GM12878 (cell line): Measurements from ENCODE around the gene CDH8. TPM values are rescaled to one million over a fixed set of nuclear protein-coding genes. Genes with fewer than 3 reads are reported as not detected.

ENCODE experiments used
- ATAC-seq: fragments of 200-7000 bp; cut with Tn5 transposase; 3 replicates; pipeline ENCODE4 v1.9.1; 2020; ENCODE audit warnings: mild to moderate bottlenecking, moderate library complexity
- BruUV-seq: library from RNA; stranded (reverse); fragments of 400-500 nt; replicated peaks from 2 replicates; lab custom pipeline; 2021; lab: Mats Ljungman, UMichigan
- CTCF ChIA-PET: fragments of 300-600 bp; sonication (Branson Sonifier 250); formaldehyde crosslinking; extraction: SDS; loops from one replicate; lab custom pipeline; 2021; ENCODE audit warnings: inconsistent platforms; lab: Yijun Ruan, JAX
- POLR2A ChIA-PET: fragments of 350-600 bp; formaldehyde crosslinking; extraction: SDS; loops from one replicate; lab custom pipeline; 2021; ENCODE audit warnings: inconsistent platforms; lab: Charles Lee
- RAD21 ChIA-PET: fragments of 300-600 bp; sonication (Branson Sonifier 250); formaldehyde crosslinking; loops from one replicate; lab custom pipeline; 2023; ENCODE audit warnings: antibody characterized with exemption; ENCODE audit not compliant: unreplicated experiment; lab: Charles Lee
- SMC1A ChIA-PET: fragments of 300-600 bp; sonication (Branson Sonifier 250); formaldehyde crosslinking; loops from one replicate; lab custom pipeline; 2023; ENCODE audit not compliant: unreplicated experiment, uncharacterized antibody; lab: Charles Lee
- DNase-seq: peaks from one replicate; pipeline ENCODE4 v3.0.0-alpha.2; 2011; ENCODE audit warnings: low read depth, low spot score
- FAIRE-seq: peaks from 3 replicates; lab custom pipeline; 2011; peaks lifted over from hg19 to GRCh38; lab: Jason Lieb, UNC
- H2AFZ ChIP-seq: 2 replicates; pipeline ENCODE4 v1.6.0; 2011; ENCODE audit warnings: low read depth, low read length, control low read depth; ENCODE audit not compliant: control insufficient read depth
- H3K27ac ChIP-seq: 2 replicates; pipeline ENCODE4 v1.5.1; 2011; ENCODE audit warnings: control low read depth; ENCODE audit not compliant: control insufficient read depth, insufficient read depth
- H3K27me3 ChIP-seq, 2 experiments: replicated peaks in 1 of 2; 2 replicates each; pipeline versions ENCODE4 v1.6.0 to v1.6.1; 2011; ENCODE audit warnings: low read length in 1 of 2; ENCODE audit not compliant: control insufficient read depth in 2 of 2, insufficient read depth in 2 of 2
- H3K36me3 ChIP-seq, 2 experiments: 2 replicates each; pipeline ENCODE4 v1.5.1; 2011; ENCODE audit warnings: low read length in 1 of 2; ENCODE audit not compliant: control insufficient read depth in 2 of 2, insufficient read depth in 2 of 2
- H3K4me1 ChIP-seq: 2 replicates; pipeline ENCODE4 v1.6.1; 2011; ENCODE audit warnings: mild to moderate bottlenecking, low read length, moderate library complexity, mixed read lengths; ENCODE audit not compliant: control insufficient read depth, insufficient read depth
- H3K4me2 ChIP-seq: 2 replicates; pipeline ENCODE4 v1.6.0; 2011; ENCODE audit warnings: control low read depth; ENCODE audit not compliant: control insufficient read depth, insufficient read depth
- H3K4me3 ChIP-seq: fragments of 200-600 bp; sonication (generic); 2 replicates; pipeline ENCODE4 v1.5.1; 2016
- H3K79me2 ChIP-seq: 2 replicates; pipeline ENCODE4 v1.6.0; 2011; ENCODE audit warnings: low read length; ENCODE audit not compliant: control insufficient read depth, insufficient read depth
- H3K9ac ChIP-seq: 2 replicates; pipeline ENCODE4 v1.8.0; 2011; ENCODE audit warnings: low read length, control low read depth, mixed read lengths; ENCODE audit not compliant: control insufficient read depth, insufficient read depth
- H3K9me3 ChIP-seq: replicated peaks from 3 replicates; pipeline ENCODE4 v1.5.1; 2011; ENCODE audit warnings: mild to moderate bottlenecking, low read length; ENCODE audit not compliant: control insufficient read depth, insufficient read depth
- H4K20me1 ChIP-seq: 2 replicates; pipeline ENCODE4 v1.6.0; 2011; ENCODE audit not compliant: control insufficient read depth, insufficient read depth
- BHLHE40 ChIP-seq, 2 experiments: fragments of 450-650 bp in 1 of 2; IDR thresholded peaks; 2 replicates each; pipeline ENCODE4 v1.6.1; 2011 to 2017; ENCODE audit warnings: low read depth in 2 of 2, borderline replicate concordance in 1 of 2, improper control_type of control experiment in 1 of 2, low read length in 1 of 2, mild to moderate bottlenecking in 1 of 2
- CREB1 ChIP-seq: IDR thresholded peaks from 2 replicates; pipeline ENCODE4 v1.6.1; 2012; ENCODE audit warnings: low read depth, mild to moderate bottlenecking, inconsistent platforms
- CUX1 ChIP-seq: IDR thresholded peaks from 2 replicates; pipeline ENCODE4 v1.6.1; 2012; ENCODE audit warnings: improper control_type of control experiment, low read depth, low read length; ENCODE audit not compliant: insufficient replicate concordance
- E2F8 ChIP-seq: fragments of 450-650 bp; IDR thresholded peaks from 2 replicates; pipeline ENCODE4 v1.6.1; 2018; ENCODE audit warnings: mild to moderate bottlenecking, low read depth, moderate library complexity; ENCODE audit not compliant: partially characterized antibody
- HCFC1 ChIP-seq: fragments of 150-350 bp; IDR thresholded peaks from 2 replicates; pipeline ENCODE4 v1.6.1; 2014; ENCODE audit warnings: low read length
- POU2F2 ChIP-seq: IDR thresholded peaks from 3 replicates; pipeline ENCODE4 v1.6.1; 2011; ENCODE audit warnings: low read depth, mild to moderate bottlenecking, low read length, borderline replicate concordance
- SIX5 ChIP-seq: IDR thresholded peaks from 2 replicates; pipeline ENCODE4 v1.6.1; 2011; ENCODE audit warnings: mild to moderate bottlenecking, low read depth, low read length, moderate library complexity; ENCODE audit not compliant: severe bottlenecking
- ZNF217 ChIP-seq: fragments of 450-650 bp; IDR thresholded peaks from 2 replicates; pipeline ENCODE4 v1.6.1; 2017; ENCODE audit warnings: antibody characterized with exemption, mild to moderate bottlenecking
- WGBS: methylation state at CpG from one replicate; pipeline ENCODE4 v1.1.6; 2016; ENCODE audit warnings: low lambda C conversion rate; ENCODE audit not compliant: insufficient replicate concordance, insufficient coverage; ENCODE audit errors: missing lambda C conversion rate; 5-methylcytosine and 5-hydroxymethylcytosine counted together
- in situ Hi-C: fragments of 300-500 bp; cut with MboI; formaldehyde crosslinking; loops from 9 replicates; pipeline ENCODE4 v1.14.3; 2018; ENCODE audit warnings: mixed read lengths
- intact Hi-C: fragments of 100-400 bp; cut with micrococcal nuclease; formaldehyde crosslinking; loops from one replicate; pipeline ENCODE4 v1.14.2; 2022; ENCODE audit not compliant: unreplicated experiment
- polyA plus RNA-seq, 11 experiments: library from polyadenylated mRNA; depleted of rRNA in 4 of 11; unstranded in 6 of 11; stranded (reverse) in 5 of 11; fragments of >200 nt; fragmentation: Nextera tagmentation in 4 of 11; fragmentation: Illumina TruSeq in 1 of 11; extraction: Ambion mirVana in 4 of 11; extraction: Trizol in 1 of 11; gene quantifications; 1 replicate in 1 of 11; 2 replicates in 10 of 11; pipeline versions ENCODE4 v1.2.1 to v1.2.3, GENCODE V29; 2011 to 2016; ENCODE audit warnings: inconsistent platforms in 2 of 11, missing spikeins in 2 of 11, low read depth in 1 of 11
- total RNA-seq, 4 experiments: library from RNA; depleted of rRNA in 3 of 4; stranded (reverse); fragments of >200 nt in 3 of 4; fragmentation: Illumina TruSeq in 1 of 4; extraction: Trizol in 1 of 4; gene quantifications; 2 replicates each; pipeline versions ENCODE4 v1.2.1 to v1.2.3, GENCODE V29; 2013 to 2021

Gene CDH8
- total and polyA plus RNA-seq, 10 of the 15 experiments (the other 5 are each of a cell fraction or from before 2014, with no cell fraction given), result 0.13 to 0.68 (median 0.25) TPM; not detected in 3

- H3K27me3 ChIP-seq, result no peaks in the 10 kb centered on the region
- H3K36me3 ChIP-seq, result no peaks in the 10 kb centered on the region
- H3K9me3 ChIP-seq, result no peaks in the 10 kb centered on the region
- CTCF ChIA-PET, result no interaction called here
- no peak overlapping the region for H3K4me3 ChIP-seq
- SMC1A ChIA-PET, result interaction anchor here (0.8 kb wide), 1 partner anchor 8 kb away, joined by 3 read pairs; no protein-coding TSS in a partner anchor
- no peak overlapping the region for H3K9ac ChIP-seq
- ATAC-seq (no peak), FAIRE-seq (no peak), DNase-seq (no peak)
- no peak overlapping the region for H3K27ac ChIP-seq
- no peak overlapping the region for H3K4me2 ChIP-seq
- in situ Hi-C loops (no loop called here), intact Hi-C loops (no loop called here)
- H2AFZ ChIP-seq, result no peak overlapping the region
- no peaks in the 10 kb centered on the region for H3K4me1 ChIP-seq
- 0% methylated on average over 2 of the region's 2 CpGs for WGBS
- POLR2A ChIA-PET, result interaction anchor here (1.0 kb wide), 1 partner anchor 10 kb away, joined by 3 read pairs; no protein-coding TSS in a partner anchor
- no peak for TF ChIP-seq POU2F2
- TF ChIP-seq ZNF217, result no peak
- H4K20me1 ChIP-seq, result no peaks in the 10 kb centered on the region
- RAD21 ChIA-PET, result interaction anchor here (1.6 kb wide), 1 partner anchor 10 kb away, joined by 4 read pairs; no protein-coding TSS in a partner anchor
- H3K79me2 ChIP-seq, result no peaks in the 10 kb centered on the region
- BruUV-seq, result no TSS peak
Measured at GRCh38 chr16:61998460-61998859, 37.8 kb downstream of the CDH8 start.

- Histone ChIP-seq H3K4me1 (no peaks in the 10 kb centered on the region), H3K4me2 (no peak overlapping the region), H3K36me3 (no peaks in the 10 kb centered on the region), H4K20me1 (no peaks in the 10 kb centered on the region), H3K9me3 (no peaks in the 10 kb centered on the region), H3K27ac (no peak overlapping the region), H3K79me2 (no peaks in the 10 kb centered on the region), H3K4me3 (no peak overlapping the region), H2AFZ (no peak overlapping the region), H3K9ac (no peak overlapping the region), H3K27me3 (no peaks in the 10 kb centered on the region)
- intact Hi-C loops (no loop called here), in situ Hi-C loops (no loop called here)
- CTCF ChIA-PET, result no interaction called here
- no TSS peak for BruUV-seq
- FAIRE-seq (no peak), ATAC-seq (no peak), DNase-seq (no peak)
- SMC1A ChIA-PET, result interaction anchor here (1.1 kb wide), 1 partner anchor 10 kb away, joined by 3 read pairs; no protein-coding TSS in a partner anchor
- POLR2A ChIA-PET, result no interaction called here
- WGBS, result 11% methylated on average over 3 of the region's 3 CpGs
- RAD21 ChIA-PET, result no interaction called here
- no peak for TF ChIP-seq SIX5
- no peak for TF ChIP-seq BHLHE40 (IDR thresholded peaks at IDR 0.05; ENCODE audit: borderline replicate concordance in 1 of 2, low read depth in 2 of 2, low read length in 1 of 2)
- no peak for TF ChIP-seq E2F8
- no peak for TF ChIP-seq CREB1
- no peak for TF ChIP-seq CUX1
- no peak for TF ChIP-seq HCFC1
Measured at GRCh38 chr16:61993108-61993507, 43.1 kb downstream of the CDH8 start.
